Measurements from ENCODE around the gene INO80E.

INO80E gene

DNA sequence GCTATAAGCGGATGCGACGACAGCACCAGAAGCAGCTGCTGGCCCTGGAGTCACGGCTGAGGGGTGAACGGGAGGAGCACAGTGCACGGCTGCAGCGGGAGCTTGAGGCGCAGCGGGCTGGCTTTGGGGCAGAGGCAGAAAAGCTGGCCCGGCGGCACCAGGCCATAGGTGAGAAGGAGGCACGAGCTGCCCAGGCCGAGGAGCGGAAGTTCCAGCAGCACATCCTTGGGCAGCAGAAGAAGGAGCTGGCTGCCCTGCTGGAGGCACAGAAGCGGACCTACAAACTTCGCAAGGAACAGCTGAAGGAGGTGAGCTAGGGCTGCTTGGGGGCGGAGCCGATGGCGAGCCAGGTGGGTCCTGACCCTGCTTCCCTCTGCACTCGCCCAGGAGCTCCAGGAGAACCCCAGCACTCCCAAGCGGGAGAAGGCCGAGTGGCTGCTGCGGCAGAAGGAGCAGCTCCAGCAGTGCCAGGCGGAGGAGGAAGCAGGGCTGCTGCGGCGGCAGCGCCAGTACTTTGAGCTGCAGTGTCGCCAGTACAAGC is 10.7 kb upstream of the INO80E start:
- POLR2A ChIA-PET: interaction anchor here (0.6 to 1.4 kb wide), 4 partner anchors 8 to 12 kb away, joined by 3 to 5 read pairs (median 4); partner anchors contain the start of genes HIRIP3 and TAOK2
- CTCF ChIA-PET: interaction anchor here (3.2 kb wide), 1 partner anchor 9 kb away, joined by 12 read pairs; no protein-coding TSS in a partner anchor
- TF ChIP-seq, protein P1, sequence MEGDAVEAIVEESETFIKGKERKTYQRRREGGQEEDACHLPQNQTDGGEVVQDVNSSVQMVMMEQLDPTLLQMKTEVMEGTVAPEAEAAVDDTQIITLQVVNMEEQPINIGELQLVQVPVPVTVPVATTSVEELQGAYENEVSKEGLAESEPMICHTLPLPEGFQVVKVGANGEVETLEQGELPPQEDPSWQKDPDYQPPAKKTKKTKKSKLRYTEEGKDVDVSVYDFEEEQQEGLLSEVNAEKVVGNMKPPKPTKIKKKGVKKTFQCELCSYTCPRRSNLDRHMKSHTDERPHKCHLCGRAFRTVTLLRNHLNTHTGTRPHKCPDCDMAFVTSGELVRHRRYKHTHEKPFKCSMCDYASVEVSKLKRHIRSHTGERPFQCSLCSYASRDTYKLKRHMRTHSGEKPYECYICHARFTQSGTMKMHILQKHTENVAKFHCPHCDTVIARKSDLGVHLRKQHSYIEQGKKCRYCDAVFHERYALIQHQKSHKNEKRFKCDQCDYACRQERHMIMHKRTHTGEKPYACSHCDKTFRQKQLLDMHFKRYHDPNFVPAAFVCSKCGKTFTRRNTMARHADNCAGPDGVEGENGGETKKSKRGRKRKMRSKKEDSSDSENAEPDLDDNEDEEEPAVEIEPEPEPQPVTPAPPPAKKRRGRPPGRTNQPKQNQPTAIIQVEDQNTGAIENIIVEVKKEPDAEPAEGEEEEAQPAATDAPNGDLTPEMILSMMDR (IDR thresholded peaks at IDR 0.05; ENCODE audit: insufficient read depth, low read length, missing control alignments): no peak
- DNase-seq (ENCODE audit: low read depth, low spot score): no peak
- no peak overlapping the region for H3K4me3 ChIP-seq (ENCODE audit: low read depth, low read length)

DNA sequence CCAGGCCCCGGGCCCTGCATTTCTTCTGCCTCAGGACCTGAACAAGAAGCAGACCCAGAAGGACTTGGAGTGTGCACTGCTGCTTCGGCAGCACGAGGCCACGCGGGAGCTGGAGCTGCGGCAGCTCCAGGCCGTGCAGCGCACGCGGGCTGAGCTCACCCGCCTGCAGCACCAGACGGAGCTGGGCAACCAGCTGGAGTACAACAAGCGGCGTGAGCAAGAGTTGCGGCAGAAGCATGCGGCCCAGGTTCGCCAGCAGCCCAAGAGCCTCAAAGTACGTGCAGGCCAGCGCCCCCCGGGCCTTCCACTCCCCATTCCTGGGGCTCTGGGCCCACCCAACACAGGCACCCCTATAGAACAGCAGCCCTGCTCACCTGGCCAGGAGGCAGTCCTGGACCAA is 9.8 kb upstream of the INO80E start:
- POLR2A ChIA-PET: interaction anchor here (1.0 to 1.4 kb wide), 2 partner anchors 9 to 10 kb away, joined by 3 to 4 read pairs; partner anchors contain the start of gene HIRIP3
- DNase-seq (ENCODE audit: low read depth, low spot score): no peak

DNA sequence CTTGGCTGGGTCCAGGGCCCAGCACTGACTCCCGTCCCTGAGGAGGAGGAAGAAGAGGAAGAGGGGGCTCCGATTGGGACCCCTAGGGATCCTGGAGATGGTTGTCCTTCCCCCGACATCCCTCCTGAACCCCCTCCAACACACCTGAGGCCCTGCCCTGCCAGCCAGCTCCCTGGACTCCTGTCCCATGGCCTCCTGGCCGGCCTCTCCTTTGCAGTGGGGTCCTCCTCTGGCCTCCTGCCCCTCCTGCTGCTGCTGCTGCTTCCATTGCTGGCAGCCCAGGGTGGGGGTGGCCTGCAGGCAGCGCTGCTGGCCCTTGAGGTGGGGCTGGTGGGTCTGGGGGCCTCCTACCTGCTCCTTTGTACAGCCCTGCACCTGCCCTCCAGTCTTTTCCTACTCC is 9.1 kb upstream of the INO80E start:
- POLR2A ChIA-PET: interaction anchor here (1.0 kb wide), 1 partner anchor 10 kb away, joined by 3 read pairs; no protein-coding TSS in a partner anchor
- no peak for DNase-seq (ENCODE audit: low read depth, low spot score)
- H3K4me3 ChIP-seq (ENCODE audit: low read depth, low read length): no peak overlapping the region
- CTCF ChIA-PET: interaction anchor here (3.2 kb wide), 1 partner anchor 11 kb away, joined by 12 read pairs; no protein-coding TSS in a partner anchor
- TF ChIP-seq, protein P1 (IDR thresholded peaks at IDR 0.05; ENCODE audit: insufficient read depth, low read length, missing control alignments): no peak

More for the DNA sequence above, 9.8 kb upstream of the INO80E start:
- H3K4me3 ChIP-seq (ENCODE audit: low read depth, low read length): no peak overlapping the region
- TF ChIP-seq, protein P1 (IDR thresholded peaks at IDR 0.05; ENCODE audit: insufficient read depth, low read length, missing control alignments): no peak
- CTCF ChIA-PET: interaction anchor here (3.2 kb wide), 1 partner anchor 10 kb away, joined by 12 read pairs; no protein-coding TSS in a partner anchor

DNA sequence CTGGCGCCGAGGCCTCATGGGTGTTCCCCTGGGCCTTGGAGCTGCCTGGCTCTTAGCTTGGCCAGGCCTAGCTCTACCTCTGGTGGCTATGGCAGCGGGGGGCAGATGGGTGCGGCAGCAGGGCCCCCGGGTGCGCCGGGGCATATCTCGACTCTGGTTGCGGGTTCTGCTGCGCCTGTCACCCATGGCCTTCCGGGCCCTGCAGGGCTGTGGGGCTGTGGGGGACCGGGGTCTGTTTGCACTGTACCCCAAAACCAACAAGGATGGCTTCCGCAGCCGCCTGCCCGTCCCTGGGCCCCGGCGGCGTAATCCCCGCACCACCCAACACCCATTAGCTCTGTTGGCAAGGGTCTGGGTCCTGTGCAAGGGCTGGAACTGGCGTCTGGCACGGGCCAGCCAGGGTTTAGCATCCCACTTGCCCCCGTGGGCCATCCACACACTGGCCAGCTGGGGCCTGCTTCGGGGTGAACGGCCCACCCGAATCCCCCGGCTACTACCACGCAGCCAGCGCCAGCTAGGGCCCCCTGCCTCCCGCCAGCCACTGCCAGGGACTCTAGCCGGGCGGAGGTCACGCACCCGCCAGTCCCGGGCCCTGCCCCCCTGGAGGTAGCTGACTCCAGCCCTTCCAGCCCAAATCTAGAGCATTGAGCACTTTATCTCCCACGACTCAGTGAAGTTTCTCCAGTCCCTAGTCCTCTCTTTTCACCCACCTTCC is 8.5 kb upstream of the INO80E start:
- no peak for DNase-seq (ENCODE audit: low read depth, low spot score)
- CTCF ChIA-PET: interaction anchor here (2.2 to 3.2 kb wide), 2 partner anchors 11 to 19 kb away, joined by 6 to 12 read pairs; no protein-coding TSS in a partner anchor

DNA sequence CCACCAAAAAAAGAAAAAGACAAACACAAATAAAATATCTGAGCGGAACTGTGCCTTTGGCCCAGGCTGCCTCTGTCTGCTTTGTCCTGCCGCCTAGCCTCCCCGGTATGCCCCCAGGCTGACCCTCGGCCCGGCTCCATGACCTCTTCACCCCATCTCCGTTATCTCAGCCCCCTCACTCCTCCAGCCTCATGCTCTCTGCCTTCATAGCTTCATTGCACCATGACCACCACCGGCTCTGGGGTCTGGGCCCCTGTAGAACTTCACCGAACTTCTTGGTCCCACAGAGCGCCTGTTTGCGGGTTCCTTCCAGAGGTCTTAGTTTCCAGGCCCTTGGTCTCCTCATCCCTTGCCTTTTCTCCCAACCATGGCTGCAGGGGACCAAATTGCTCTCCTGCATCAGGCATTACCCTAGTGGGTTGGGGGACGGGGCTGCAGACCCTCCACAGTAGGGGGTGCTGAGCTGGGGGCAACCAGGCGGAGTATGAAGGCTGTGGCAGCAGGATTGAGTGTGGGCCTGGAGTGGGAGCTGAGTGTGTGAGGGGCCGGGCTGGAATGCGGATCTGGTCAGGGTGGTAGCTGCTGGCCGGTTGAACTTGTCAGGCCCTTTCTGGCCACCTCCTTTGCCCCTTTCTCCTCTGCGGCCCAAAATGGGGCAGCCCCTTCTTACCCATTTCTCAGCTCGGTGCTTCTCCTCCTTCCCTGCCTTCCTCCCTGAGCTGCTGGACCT is 7.5 kb upstream of the INO80E start:
- ChIA-PET CTCF (interaction anchor here (2.2 kb wide), 1 partner anchor 18 kb away, joined by 6 read pairs; no protein-coding TSS in a partner anchor), POLR2A (no interaction called here)
- H3K4me3 ChIP-seq (ENCODE audit: low read depth, low read length): no peak overlapping the region
- no peak for DNase-seq (ENCODE audit: low read depth, low spot score)
- TF ChIP-seq, protein P1 (IDR thresholded peaks at IDR 0.05; ENCODE audit: insufficient read depth, low read length, missing control alignments): no peak

More for the DNA sequence above, 8.5 kb upstream of the INO80E start:
- no peak overlapping the region for H3K4me3 ChIP-seq (ENCODE audit: low read depth, low read length)
- TF ChIP-seq, protein P1 (IDR thresholded peaks at IDR 0.05; ENCODE audit: insufficient read depth, low read length, missing control alignments): no peak
- POLR2A ChIA-PET: interaction anchor here (0.6 kb wide), 1 partner anchor 12 kb away, joined by 3 read pairs; no protein-coding TSS in a partner anchor
